H1 (cell line): Measurements from ENCODE around the gene MANBA. TPM values are rescaled to one million over a fixed set of nuclear protein-coding genes. Genes with fewer than 3 reads are reported as not detected.

Experiments
- CTCF ChIA-PET: fragments of 300-600 bp; sonication (Branson Sonifier 250); formaldehyde crosslinking; loops from one replicate; lab custom pipeline; 2021; ENCODE audit not compliant: partially characterized antibody; lab: Charles Lee
- POLR2A ChIA-PET: fragments of 300-600 bp; sonication (Branson Sonifier 250); formaldehyde crosslinking; loops from one replicate; lab custom pipeline; 2021; ENCODE audit warnings: inconsistent platforms; ENCODE audit not compliant: partially characterized antibody; lab: Charles Lee
- DNase-seq, 2 experiments: peaks; one replicate each; pipeline versions ENCODE4 v3.0.0 to v3.0.0-alpha.2; 2010 to 2022; ENCODE audit warnings: low spot score in 2 of 2, low read depth in 1 of 2, mixed read lengths in 1 of 2
- FAIRE-seq: peaks from 2 replicates; lab custom pipeline; 2011; peaks lifted over from hg19 to GRCh38; lab: Jason Lieb, UNC
- H2AFZ ChIP-seq: 2 replicates; pipeline ENCODE4 v1.8.1; 2012; ENCODE audit warnings: low read length, inconsistent platforms
- H2AK5ac ChIP-seq: 2 replicates; pipeline ENCODE4 v1.6.1; 2013; ENCODE audit warnings: low read depth, low read length
- H2BK120ac ChIP-seq: replicated peaks from 2 replicates; pipeline ENCODE3; 2013; ENCODE audit warnings: low read depth, low read length, inconsistent platforms
- H2BK12ac ChIP-seq: 2 replicates; pipeline ENCODE4 v1.6.1; 2013; ENCODE audit warnings: low read depth, low read length
- H2BK15ac ChIP-seq: 2 replicates; pipeline ENCODE4 v1.6.1; 2013; ENCODE audit warnings: low read length
- H2BK20ac ChIP-seq: 2 replicates; pipeline ENCODE4 v1.6.1; 2013; ENCODE audit warnings: low read length
- H2BK5ac ChIP-seq: 2 replicates; pipeline ENCODE4 v1.6.1; 2013; ENCODE audit warnings: low read depth, low read length
- H3K14ac ChIP-seq: 2 replicates; pipeline ENCODE4 v1.6.1; 2013; ENCODE audit warnings: inconsistent platforms; ENCODE audit not compliant: insufficient read length
- H3K18ac ChIP-seq: 2 replicates; pipeline ENCODE4 v1.6.1; 2013; ENCODE audit warnings: low read length; ENCODE audit errors: extremely low read depth
- H3K23ac ChIP-seq: 2 replicates; pipeline ENCODE4 v1.6.1; 2013; ENCODE audit warnings: inconsistent platforms; ENCODE audit not compliant: insufficient read length
- H3K23me2 ChIP-seq: 2 replicates; pipeline ENCODE4 v1.6.1; 2013; ENCODE audit warnings: low read depth, low read length
- H3K27ac ChIP-seq: 2 replicates; pipeline ENCODE4 v1.6.1; 2011; ENCODE audit warnings: low read depth, low read length, inconsistent platforms
- H3K27me3 ChIP-seq, 4 experiments: replicated peaks in 1 of 4; 1 replicate in 1 of 4; 2 replicates in 3 of 4; pipeline versions ENCODE4 v1.6.1 to v1.8.1; 2011 to 2013; ENCODE audit warnings: low read length in 3 of 4, mild to moderate bottlenecking in 3 of 4, inconsistent platforms in 2 of 4, mixed read lengths in 2 of 4, moderate library complexity in 1 of 4; ENCODE audit not compliant: control insufficient read depth in 3 of 4, insufficient read depth in 3 of 4; ENCODE audit errors: extremely low read depth in 1 of 4
- H3K36me3 ChIP-seq, 4 experiments: 2 replicates each; pipeline versions ENCODE4 v1.6.1 to v1.8.1; 2011 to 2013; ENCODE audit warnings: mild to moderate bottlenecking in 4 of 4, low read length in 3 of 4, moderate library complexity in 2 of 4, control low read depth in 1 of 4, inconsistent platforms in 1 of 4; ENCODE audit not compliant: insufficient read depth in 4 of 4, control insufficient read depth in 2 of 4
- H3K4ac ChIP-seq: replicated peaks from 2 replicates; pipeline ENCODE3; 2013; ENCODE audit warnings: low read length, low read depth, mixed read lengths, inconsistent platforms; ENCODE audit not compliant: insufficient read length
- H3K4me1 ChIP-seq, 4 experiments: replicated peaks in 1 of 4; 1 replicate in 1 of 4; 2 replicates in 3 of 4; pipeline versions ENCODE4 v1.6.1 to v1.8.1; 2011 to 2013; ENCODE audit warnings: low read length in 3 of 4, inconsistent platforms in 2 of 4, mixed read lengths in 1 of 4; ENCODE audit not compliant: insufficient read depth in 4 of 4, control insufficient read depth in 3 of 4
- H3K4me2 ChIP-seq, 2 experiments: 2 replicates each; pipeline versions ENCODE4 v1.6.1 to v1.8.1; 2011 to 2013; ENCODE audit warnings: low read depth in 2 of 2, low read length in 2 of 2, control low read depth in 1 of 2, inconsistent platforms in 1 of 2, mild to moderate bottlenecking in 1 of 2; ENCODE audit not compliant: insufficient read depth in 1 of 2
- H3K4me3 ChIP-seq, 4 experiments: fragments of 200-600, 300-600 bp in 1 of 4; sonication (generic), shearing (Covaris generic), sonication (Bioruptor Twin) in 1 of 4; 2 replicates each; pipeline versions ENCODE4 v1.5.1 to v1.8.1; 2011 to 2016; ENCODE audit warnings: low read length in 4 of 4, low read depth in 3 of 4, control low read depth in 2 of 4, inconsistent platforms in 2 of 4, mild to moderate bottlenecking in 2 of 4, mixed read lengths in 1 of 4, moderate library complexity in 1 of 4; ENCODE audit not compliant: insufficient read depth in 2 of 4; ENCODE audit errors: extremely low read depth in 1 of 4
- H3K56ac ChIP-seq: replicated peaks from 2 replicates; pipeline ENCODE3; 2013; ENCODE audit warnings: low read depth, mild to moderate bottlenecking, mixed read lengths, low read length, inconsistent platforms; ENCODE audit not compliant: insufficient read length
- H3K79me1 ChIP-seq: 2 replicates; pipeline ENCODE4 v1.6.1; 2013; ENCODE audit warnings: low read depth, low read length, control low read depth
- H3K79me2 ChIP-seq, 2 experiments: 2 replicates each; pipeline versions ENCODE4 v1.6.1 to v1.8.1; 2012 to 2013; ENCODE audit warnings: low read length in 2 of 2, mild to moderate bottlenecking in 2 of 2, inconsistent platforms in 1 of 2; ENCODE audit not compliant: insufficient read depth in 2 of 2, control insufficient read depth in 1 of 2
- H3K9ac ChIP-seq, 4 experiments: replicated peaks in 1 of 4; 1 replicate in 1 of 4; 2 replicates in 3 of 4; pipeline versions ENCODE4 v1.6.1 to v1.8.1; 2011 to 2013; ENCODE audit warnings: low read depth in 3 of 4, low read length in 3 of 4, control low read depth in 2 of 4, mild to moderate bottlenecking in 2 of 4, moderate library complexity in 2 of 4, inconsistent platforms in 1 of 4; ENCODE audit errors: extremely low read depth in 1 of 4
- H3K9me3 ChIP-seq, 2 experiments: 2 replicates each; pipeline versions ENCODE4 v1.6.1 to v1.8.1; 2012 to 2013; ENCODE audit warnings: mild to moderate bottlenecking in 2 of 2, moderate library complexity in 2 of 2, control low read depth in 1 of 2, inconsistent platforms in 1 of 2, low read depth in 1 of 2, low read length in 1 of 2, mixed read lengths in 1 of 2; ENCODE audit not compliant: insufficient read depth in 2 of 2
- H4K20me1 ChIP-seq, 2 experiments: replicated peaks in 1 of 2; 2 replicates each; pipeline versions ENCODE3 to v1.8.1; 2011 to 2013; ENCODE audit warnings: inconsistent platforms in 2 of 2, low read length in 2 of 2, mild to moderate bottlenecking in 1 of 2; ENCODE audit not compliant: insufficient read depth in 2 of 2, control insufficient read depth in 1 of 2
- H4K5ac ChIP-seq: 2 replicates; pipeline ENCODE4 v1.6.1; 2013; ENCODE audit warnings: low read length, low read depth, mixed read lengths, inconsistent platforms; ENCODE audit not compliant: insufficient read length
- H4K8ac ChIP-seq: 2 replicates; pipeline ENCODE4 v1.8.0; 2013; ENCODE audit warnings: mild to moderate bottlenecking, moderate library complexity, low read length, inconsistent platforms; ENCODE audit not compliant: insufficient read depth; ENCODE audit errors: extremely low read depth
- H4K91ac ChIP-seq: replicated peaks from 2 replicates; pipeline ENCODE3; 2013; ENCODE audit warnings: low read length, mixed read lengths, inconsistent platforms; ENCODE audit not compliant: insufficient read length
- BRCA1 ChIP-seq: IDR thresholded peaks from 2 replicates; pipeline ENCODE4 v1.6.1; 2012; ENCODE audit warnings: low read depth, low read length, improper control_type of control experiment
- CBX5 ChIP-seq: fragments of 300-800, 300-1000 bp; sonication (generic); IDR thresholded peaks from 2 replicates; pipeline ENCODE4 v1.7.1; 2016; ENCODE audit warnings: antibody characterized with exemption, low read length, low read depth
- CEBPB ChIP-seq: IDR thresholded peaks from 2 replicates; pipeline ENCODE4 v1.6.1; 2012; ENCODE audit warnings: low read depth, low read length
- MAFK ChIP-seq: IDR thresholded peaks from 2 replicates; pipeline ENCODE4 v1.6.1; 2012; ENCODE audit warnings: low read depth, mild to moderate bottlenecking, improper control_type of control experiment, low read length
- whole genome bisulfite sequencing, 2 experiments: shearing (Covaris generic) in 1 of 2; methylation state at CpG; one replicate each; pipeline versions ENCODE4 v1.1.6 to v1.1.7; 2013 to 2015; ENCODE audit warnings: low lambda C conversion rate in 2 of 2, mixed read lengths in 2 of 2, inconsistent platforms in 1 of 2, low coverage in 1 of 2, missing lambda C conversion rate in 1 of 2; ENCODE audit not compliant: insufficient replicate concordance in 2 of 2, insufficient coverage in 1 of 2, insufficient read length in 1 of 2; ENCODE audit errors: extremely low coverage in 1 of 2, missing lambda C conversion rate in 1 of 2; 5-methylcytosine and 5-hydroxymethylcytosine counted together
- polyA plus RNA-seq, 7 experiments: library from polyadenylated mRNA; depleted of rRNA in 3 of 7; stranded (reverse) in 5 of 7; unstranded in 2 of 7; fragments of >200 nt in 5 of 7; fragments of 200-250 nt in 2 of 7; gene quantifications; 1 replicate in 5 of 7; 2 replicates in 1 of 7; 4 replicates in 1 of 7; pipeline versions ENCODE4 v1.2.1 to v1.2.3, GENCODE V29; 2011 to 2013; ENCODE audit warnings: missing spikeins in 2 of 7, mixed read lengths in 2 of 7
- total RNA-seq: library from RNA; stranded (reverse); fragmentation: NEBNext Ultra II Directional; extraction: Animal tissue kit (Norgen Biotek cat#: 25700); gene quantifications from 2 replicates; pipeline ENCODE4 v1.2.1, GENCODE V29; 2021

Gene MANBA
- total and polyA plus RNA-seq, 2 of the 8 experiments (the other 6 are each of a cell fraction or from before 2014, with no cell fraction given) = 22.9 to 27.8 TPM

GRCh38 chr4:102725229-102725628, 35.5 kb downstream of the MANBA start:
- ChIA-PET POLR2A (no interaction called here), CTCF (interaction anchor here (0.6 to 1.4 kb wide), 2 partner anchors 60 to 93 kb away, joined by 3 read pairs; no protein-coding TSS in a partner anchor)
- no peak overlapping the region for H3K4me3 ChIP-seq
- TF ChIP-seq CBX5 (no peak), CEBPB (no peak), MAFK (no peak), BRCA1 (no peak)

More at GRCh38 chr4:102725229-102725628, 35.5 kb downstream of the MANBA start:
- H4K91ac ChIP-seq = no peak overlapping the region
- no peaks in the 10 kb centered on the region for H3K79me1 ChIP-seq
- H3K79me2 ChIP-seq = no peaks in the 10 kb centered on the region
- 91% methylated on average over 3 of the region's 3 CpGs; no CpG with 5 or more reads in 1 of the 2 experiments for WGBS, 2 experiments
- no peak for DNase-seq
- no peak overlapping the region for H3K56ac ChIP-seq
- H3K27me3 ChIP-seq = no peaks in the 10 kb centered on the region
- H3K14ac ChIP-seq = no peak overlapping the region
- H3K36me3 ChIP-seq = peaks cover 0 to 11% (median 5%) of the 10 kb centered on the region in 4 experiments; a peak in 2 of 8 replicates
- H4K5ac ChIP-seq = no peak overlapping the region
- H3K27ac ChIP-seq = no peak overlapping the region
- no peaks in the 10 kb centered on the region for H4K20me1 ChIP-seq
- no peaks in the 10 kb centered on the region for H3K4me1 ChIP-seq
- H4K8ac ChIP-seq = no peak overlapping the region
- FAIRE-seq = no peak
- no peak overlapping the region for H3K18ac ChIP-seq
- no peak overlapping the region for H2BK20ac ChIP-seq
- no peak overlapping the region for H2BK5ac ChIP-seq
- no peak overlapping the region for H3K4me2 ChIP-seq
- no peak overlapping the region for H3K23ac ChIP-seq
- H2AK5ac ChIP-seq = no peak overlapping the region
- no peak overlapping the region for H2BK120ac ChIP-seq
- H2BK15ac ChIP-seq = no peak overlapping the region
- no peaks in the 10 kb centered on the region for H3K9me3 ChIP-seq
- H2BK12ac ChIP-seq = no peak overlapping the region
- H3K4ac ChIP-seq = no peak overlapping the region
- H2AFZ ChIP-seq = no peak overlapping the region
- H3K9ac ChIP-seq = no peak overlapping the region
- H3K23me2 ChIP-seq = no peaks in the 10 kb centered on the region
